Chondrocyte (in vitro differentiated cells): ENCODE data around the gene FOXO3. TPM values are rescaled to one million over a fixed set of nuclear protein-coding genes. Genes with fewer than 3 reads are reported as not detected.
A peak's percentile ranks its signal among the peaks of the same experiment; 100 is the strongest.

Source experiments
- DNase-seq: peaks from one replicate; pipeline ENCODE4 v3.0.0; 2021; ENCODE audit warnings: mixed read lengths, low spot score
- H3K27ac Mint-ChIP-seq: one replicate; pipeline ENCODE4 v1.8.0; 2021; ENCODE audit warnings: mild to moderate bottlenecking, moderate library complexity, mixed read lengths; ENCODE audit not compliant: unreplicated experiment
- H3K27me3 Mint-ChIP-seq: 2 replicates; pipeline ENCODE4 v1.8.0; 2021; ENCODE audit warnings: low read depth, mixed read lengths
- H3K36me3 Mint-ChIP-seq: 2 replicates; pipeline ENCODE4 v1.8.0; 2021; ENCODE audit warnings: low read depth, mixed read lengths
- H3K4me1 Mint-ChIP-seq: 2 replicates; pipeline ENCODE4 v1.8.0; 2021; ENCODE audit warnings: low read depth, mild to moderate bottlenecking, mixed read lengths
- H3K4me3 Mint-ChIP-seq: one replicate; pipeline ENCODE4 v1.8.0; 2021; ENCODE audit warnings: mild to moderate bottlenecking, moderate library complexity, mixed read lengths; ENCODE audit not compliant: unreplicated experiment
- H3K9me3 Mint-ChIP-seq: 2 replicates; pipeline ENCODE4 v1.8.0; 2021; ENCODE audit warnings: low read depth, mixed read lengths
- CTCF ChIP-seq: fragments of 200-600 bp; sonication (generic); IDR thresholded peaks from 2 replicates; pipeline ENCODE4 v1.5.0; 2021; ENCODE audit warnings: antibody characterized with exemption, mild to moderate bottlenecking, moderate library complexity
- total RNA-seq: library from RNA; stranded (reverse); gene quantifications from 3 replicates; pipeline ENCODE4 v1.2.1, GENCODE V29; 2021

FOXO3 gene
- total RNA-seq, 1 donor from 2014 or later: 45.0 TPM

- Mint-ChIP-seq H3K27ac (peak overlapping the region; percentile 85), H3K4me1 (peaks cover 94% of the 10 kb centered on the region), H3K4me3 (no peak overlapping the region), H3K36me3 (no peaks in the 10 kb centered on the region), H3K9me3 (no peaks in the 10 kb centered on the region), H3K27me3 (no peaks in the 10 kb centered on the region)
- no peak for TF ChIP-seq CTCF
- no peak for DNase-seq
Observed at GRCh38 chr6:108592371-108593337, 31.9 kb downstream of the FOXO3 start.

GRCh38 chr6:108594151-108594550 is 33.4 kb downstream of the FOXO3 start:
- peaks cover 94% of the 10 kb centered on the region for H3K4me1 Mint-ChIP-seq
- H3K27ac Mint-ChIP-seq: peak overlapping the region; percentile 43
- H3K27me3 Mint-ChIP-seq: no peaks in the 10 kb centered on the region

DNA sequence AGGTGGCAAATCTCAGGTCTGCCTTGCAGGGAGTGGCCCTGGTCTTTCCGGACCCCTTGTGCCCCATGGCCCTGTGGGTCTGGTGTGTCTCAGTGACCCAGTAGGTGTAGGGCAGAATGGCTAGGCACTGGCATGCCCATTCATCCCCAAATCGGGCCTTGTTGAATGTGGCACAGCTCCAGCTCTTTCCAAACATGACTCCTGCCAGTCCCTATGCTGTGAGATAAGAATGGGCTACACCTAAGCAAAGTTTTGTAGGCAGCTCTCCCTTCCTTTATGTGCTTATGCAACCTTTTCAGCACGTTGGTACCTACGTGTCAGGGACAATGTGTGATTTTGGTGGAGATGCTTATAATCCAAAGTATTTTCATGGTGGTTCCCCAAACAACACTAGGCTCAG is 33.9 kb downstream of the FOXO3 start:
- peak overlapping the region; percentile 43 for H3K27ac Mint-ChIP-seq
- no peak for DNase-seq
- no peaks in the 10 kb centered on the region for H3K9me3 Mint-ChIP-seq
- no peak overlapping the region for H3K4me3 Mint-ChIP-seq
- H3K27me3 Mint-ChIP-seq: no peaks in the 10 kb centered on the region
- peaks cover 94% of the 10 kb centered on the region for H3K4me1 Mint-ChIP-seq
- TF ChIP-seq CTCF: no peak
- H3K36me3 Mint-ChIP-seq: no peaks in the 10 kb centered on the region

More at GRCh38 chr6:108594151-108594550, 33.4 kb downstream of the FOXO3 start:
- TF ChIP-seq CTCF: no peak
- H3K36me3 Mint-ChIP-seq: no peaks in the 10 kb centered on the region
- no peak overlapping the region for H3K4me3 Mint-ChIP-seq
- H3K9me3 Mint-ChIP-seq: no peaks in the 10 kb centered on the region
- no peak for DNase-seq

- no peaks in the 10 kb centered on the region for H3K36me3 Mint-ChIP-seq
- H3K4me1 Mint-ChIP-seq: peaks cover 73% of the 10 kb centered on the region
- DNase-seq: no peak
- H3K27me3 Mint-ChIP-seq: no peaks in the 10 kb centered on the region
- H3K27ac Mint-ChIP-seq: no peak overlapping the region
- TF ChIP-seq CTCF: no peak
- H3K4me3 Mint-ChIP-seq: no peak overlapping the region
- no peaks in the 10 kb centered on the region for H3K9me3 Mint-ChIP-seq
Observed at GRCh38 chr6:108596956-108597355, 36.2 kb downstream of the FOXO3 start.

GRCh38 chr6:108597572-108598304 is 37.0 kb downstream of the FOXO3 start:
- no peak for DNase-seq
- Mint-ChIP-seq H3K4me1 (peaks cover 66% of the 10 kb centered on the region), H3K27ac (peak overlapping the region; percentile 60), H3K27me3 (no peaks in the 10 kb centered on the region), H3K9me3 (no peaks in the 10 kb centered on the region), H3K4me3 (no peak overlapping the region), H3K36me3 (no peaks in the 10 kb centered on the region)
- TF ChIP-seq CTCF: no peak
